Measurements from ENCODE around the gene STK38L. TPM values are rescaled to one million over a fixed set of nuclear protein-coding genes. Genes with fewer than 3 reads are reported as not detected.

Gene STK38L
- total and polyA plus RNA-seq, 10 of the 15 experiments (the other 5 are each of a cell fraction or from before 2014, with no cell fraction given) = 43.0 to 154 (median 115) TPM

DNA sequence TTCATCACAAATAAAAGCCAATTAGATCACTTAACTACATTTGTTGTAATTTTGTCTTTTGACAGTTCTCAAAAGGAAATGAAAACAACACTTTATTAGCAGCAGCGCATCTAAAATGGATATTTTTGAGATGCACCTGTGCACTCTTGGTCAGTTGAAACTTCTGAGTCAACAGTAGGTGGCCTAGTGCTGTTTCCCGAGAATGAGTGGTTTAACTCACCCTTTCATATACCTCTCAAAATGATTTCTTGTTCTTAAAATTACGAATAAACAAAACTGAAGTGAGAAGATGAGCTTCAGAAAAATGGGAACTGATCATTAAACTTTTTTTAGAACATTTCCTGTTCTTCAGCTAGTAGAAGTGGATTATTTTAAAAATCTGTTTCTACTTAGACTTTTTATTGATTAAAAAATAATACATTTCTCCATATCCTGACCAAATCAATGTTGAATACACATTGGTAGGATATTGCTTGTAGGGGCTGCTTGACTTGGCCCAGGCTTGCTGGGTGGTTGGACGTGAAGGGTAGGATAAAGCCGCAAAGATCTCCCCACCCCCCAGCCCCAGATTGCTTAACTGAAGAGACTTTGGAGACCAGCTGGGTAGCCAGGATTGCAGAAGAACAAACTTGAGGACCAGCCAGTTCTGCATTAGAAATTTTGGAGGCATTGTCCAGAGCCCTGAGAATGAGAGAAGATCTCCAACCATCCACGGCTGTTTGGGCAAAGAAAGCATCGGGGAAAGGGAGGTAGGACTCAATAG, 22.3 kb upstream of the STK38L start (continued):
- TF ChIP-seq, protein P1, sequence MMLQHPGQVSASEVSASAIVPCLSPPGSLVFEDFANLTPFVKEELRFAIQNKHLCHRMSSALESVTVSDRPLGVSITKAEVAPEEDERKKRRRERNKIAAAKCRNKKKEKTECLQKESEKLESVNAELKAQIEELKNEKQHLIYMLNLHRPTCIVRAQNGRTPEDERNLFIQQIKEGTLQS (IDR thresholded peaks at IDR 0.05; ENCODE audit: borderline replicate concordance, extremely low read depth, low read depth, low read length) = no peak
- TF ChIP-seq NFXL1 (IDR thresholded peaks at IDR 0.05; ENCODE audit: borderline replicate concordance) = no peak
- TF ChIP-seq, protein P2, sequence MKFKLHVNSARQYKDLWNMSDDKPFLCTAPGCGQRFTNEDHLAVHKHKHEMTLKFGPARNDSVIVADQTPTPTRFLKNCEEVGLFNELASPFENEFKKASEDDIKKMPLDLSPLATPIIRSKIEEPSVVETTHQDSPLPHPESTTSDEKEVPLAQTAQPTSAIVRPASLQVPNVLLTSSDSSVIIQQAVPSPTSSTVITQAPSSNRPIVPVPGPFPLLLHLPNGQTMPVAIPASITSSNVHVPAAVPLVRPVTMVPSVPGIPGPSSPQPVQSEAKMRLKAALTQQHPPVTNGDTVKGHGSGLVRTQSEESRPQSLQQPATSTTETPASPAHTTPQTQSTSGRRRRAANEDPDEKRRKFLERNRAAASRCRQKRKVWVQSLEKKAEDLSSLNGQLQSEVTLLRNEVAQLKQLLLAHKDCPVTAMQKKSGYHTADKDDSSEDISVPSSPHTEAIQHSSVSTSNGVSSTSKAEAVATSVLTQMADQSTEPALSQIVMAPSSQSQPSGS (IDR thresholded peaks at IDR 0.05; ENCODE audit: low read length) = peak; percentile 93
- TF ChIP-seq, protein P3, sequence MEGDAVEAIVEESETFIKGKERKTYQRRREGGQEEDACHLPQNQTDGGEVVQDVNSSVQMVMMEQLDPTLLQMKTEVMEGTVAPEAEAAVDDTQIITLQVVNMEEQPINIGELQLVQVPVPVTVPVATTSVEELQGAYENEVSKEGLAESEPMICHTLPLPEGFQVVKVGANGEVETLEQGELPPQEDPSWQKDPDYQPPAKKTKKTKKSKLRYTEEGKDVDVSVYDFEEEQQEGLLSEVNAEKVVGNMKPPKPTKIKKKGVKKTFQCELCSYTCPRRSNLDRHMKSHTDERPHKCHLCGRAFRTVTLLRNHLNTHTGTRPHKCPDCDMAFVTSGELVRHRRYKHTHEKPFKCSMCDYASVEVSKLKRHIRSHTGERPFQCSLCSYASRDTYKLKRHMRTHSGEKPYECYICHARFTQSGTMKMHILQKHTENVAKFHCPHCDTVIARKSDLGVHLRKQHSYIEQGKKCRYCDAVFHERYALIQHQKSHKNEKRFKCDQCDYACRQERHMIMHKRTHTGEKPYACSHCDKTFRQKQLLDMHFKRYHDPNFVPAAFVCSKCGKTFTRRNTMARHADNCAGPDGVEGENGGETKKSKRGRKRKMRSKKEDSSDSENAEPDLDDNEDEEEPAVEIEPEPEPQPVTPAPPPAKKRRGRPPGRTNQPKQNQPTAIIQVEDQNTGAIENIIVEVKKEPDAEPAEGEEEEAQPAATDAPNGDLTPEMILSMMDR (IDR thresholded peaks at IDR 0.05 in 2 of 3, conservative IDR thresholded peaks at IDR 0.05 in 1 of 3; ENCODE audit: control insufficient read depth in 2 of 3, extremely low read depth in 1 of 3, insufficient read depth in 1 of 3, low read depth in 3 of 3, low read length in 3 of 3) = peak; percentile 22 to 35 (median 35); a peak in 3 of 6 replicates

DNA sequence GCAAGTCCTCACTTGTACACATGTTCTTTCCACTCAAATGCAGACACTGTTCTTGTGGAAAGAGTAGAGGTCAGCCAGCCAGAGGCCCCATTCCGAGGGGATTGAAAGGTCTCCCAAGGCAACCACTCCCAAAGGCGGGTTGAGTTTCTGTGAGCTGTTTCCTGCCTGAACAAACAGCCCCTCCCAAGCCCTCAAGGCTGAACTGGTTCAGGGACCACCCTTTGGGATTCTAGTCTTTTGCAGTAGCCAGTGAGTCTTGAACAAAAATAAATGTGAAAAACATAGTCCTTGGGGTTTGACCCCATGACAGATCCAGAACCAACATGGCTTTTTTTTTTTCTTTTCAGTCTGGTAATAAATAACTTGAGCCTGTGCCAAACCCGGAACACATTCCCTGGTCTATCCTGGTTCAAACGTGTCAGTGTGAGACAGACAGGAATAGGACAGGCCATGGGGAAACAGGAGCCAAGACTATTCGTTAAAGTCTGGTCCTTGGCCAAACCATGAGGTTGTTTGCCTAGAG, 17.6 kb upstream of the STK38L start:
- Histone ChIP-seq H3K9me3 (replicated peaks; ENCODE audit: control insufficient read depth, insufficient read depth, low read length) (no peaks in the 10 kb centered on the region; the same call in 1 of the 3 replicates), H3K36me3 (ENCODE audit: control insufficient read depth in 2 of 2, insufficient read depth in 2 of 2, low read length in 1 of 2) (no peaks in the 10 kb centered on the region), H3K79me2 (ENCODE audit: control insufficient read depth, insufficient read depth, low read length) (no peaks in the 10 kb centered on the region), H2AFZ (ENCODE audit: control insufficient read depth, low read depth, low read length) (no peak overlapping the region), H4K20me1 (ENCODE audit: control insufficient read depth, insufficient read depth) (no peaks in the 10 kb centered on the region), H3K27ac (ENCODE audit: control insufficient read depth, insufficient read depth) (no peak overlapping the region), H3K9ac (ENCODE audit: control insufficient read depth, insufficient read depth, low read length) (no peak overlapping the region), H3K27me3 (replicated peaks in 1 of 2; ENCODE audit: control insufficient read depth in 2 of 2, insufficient read depth in 2 of 2, low read length in 1 of 2) (no peaks in the 10 kb centered on the region), H3K4me3 (no peak overlapping the region), H3K4me2 (ENCODE audit: control insufficient read depth, insufficient read depth) (no peak overlapping the region), H3K4me1 (ENCODE audit: control insufficient read depth, insufficient read depth, low read length) (peaks cover 14% of the 10 kb centered on the region)
- DNase-seq (ENCODE audit: low read depth, low spot score) (no peak), FAIRE-seq (no peak), ATAC-seq (no peak)
- TF ChIP-seq, protein P4, sequence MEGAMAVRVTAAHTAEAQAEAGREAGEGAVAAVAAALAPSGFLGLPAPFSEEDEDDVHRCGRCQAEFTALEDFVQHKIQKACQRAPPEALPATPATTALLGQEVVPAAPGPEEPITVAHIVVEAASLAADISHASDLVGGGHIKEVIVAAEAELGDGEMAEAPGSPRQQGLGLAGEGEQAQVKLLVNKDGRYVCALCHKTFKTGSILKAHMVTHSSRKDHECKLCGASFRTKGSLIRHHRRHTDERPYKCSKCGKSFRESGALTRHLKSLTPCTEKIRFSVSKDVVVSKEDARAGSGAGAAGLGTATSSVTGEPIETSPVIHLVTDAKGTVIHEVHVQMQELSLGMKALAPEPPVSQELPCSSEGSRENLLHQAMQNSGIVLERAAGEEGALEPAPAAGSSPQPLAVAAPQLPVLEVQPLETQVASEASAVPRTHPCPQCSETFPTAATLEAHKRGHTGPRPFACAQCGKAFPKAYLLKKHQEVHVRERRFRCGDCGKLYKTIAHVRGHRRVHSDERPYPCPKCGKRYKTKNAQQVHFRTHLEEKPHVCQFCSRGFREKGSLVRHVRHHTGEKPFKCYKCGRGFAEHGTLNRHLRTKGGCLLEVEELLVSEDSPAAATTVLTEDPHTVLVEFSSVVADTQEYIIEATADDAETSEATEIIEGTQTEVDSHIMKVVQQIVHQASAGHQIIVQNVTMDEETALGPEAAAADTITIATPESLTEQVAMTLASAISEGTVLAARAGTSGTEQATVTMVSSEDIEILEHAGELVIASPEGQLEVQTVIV (IDR thresholded peaks at IDR 0.05; ENCODE audit: borderline replicate concordance, partially characterized antibody) = no peak
- TF ChIP-seq PAX5 (IDR thresholded peaks at IDR 0.05; ENCODE audit: borderline replicate concordance, low read depth, low read length) (no peak), IRF4 (IDR thresholded peaks at IDR 0.05; ENCODE audit: low read depth, low read length) (no peak), RAD51 (IDR thresholded peaks at IDR 0.05) (no peak), HDAC2 (IDR thresholded peaks at IDR 0.05) (no peak), BMI1 (IDR thresholded peaks at IDR 0.05; ENCODE audit: borderline replicate concordance) (no peak), BCL11A (IDR thresholded peaks at IDR 0.05; ENCODE audit: low read depth, low read length) (no peak), KAT2A (conservative IDR thresholded peaks at IDR 0.05; ENCODE audit: control insufficient read depth, low read depth, low read length) (no peak), SMAD5 (IDR thresholded peaks at IDR 0.05; ENCODE audit: low read depth) (no peak), RAD21 (IDR thresholded peaks at IDR 0.05; ENCODE audit: insufficient read depth, low read depth, low read length) (no peak)
- intact Hi-C loops (cut with micrococcal nuclease; ENCODE audit: unreplicated experiment) (no loop called here), in situ Hi-C loops (cut with MboI) (no loop called here)
- WGBS (ENCODE audit: insufficient coverage, insufficient replicate concordance, low lambda C conversion rate, missing lambda C conversion rate) = 100% methylated on average over 5 of the region's 5 CpGs
- no TSS peak for BruUV-seq (replicated peaks)
- ChIA-PET RAD21 (ENCODE audit: unreplicated experiment) (interaction anchor here (0.8 to 10.2 kb wide), 2 partner anchors 12 to 79 kb away, joined by 3 to 71 read pairs; no protein-coding TSS in a partner anchor), CTCF (interaction anchor here (1.3 kb wide), 1 partner anchor 10 kb away, joined by 6 read pairs; no protein-coding TSS in a partner anchor), SMC1A (ENCODE audit: uncharacterized antibody, unreplicated experiment) (interaction anchor here (1.4 to 7.9 kb wide), 4 partner anchors 11 to 63 kb away, joined by 3 to 103 read pairs (median 6); no protein-coding TSS in a partner anchor), POLR2A (interaction anchor here (1.1 kb wide), 1 partner anchor 61 kb away, joined by 4 read pairs; no protein-coding TSS in a partner anchor)

Data from GM12878 (cell line).